GM12878 (cell line): ENCODE results near the gene BNIP2. TPM values are rescaled to one million over a fixed set of nuclear protein-coding genes. Genes with fewer than 3 reads are reported as not detected.

Source experiments
- ATAC-seq: fragments of 200-7000 bp; cut with Tn5 transposase; 3 replicates; pipeline ENCODE4 v1.9.1; 2020; ENCODE audit warnings: mild to moderate bottlenecking, moderate library complexity
- BruUV-seq: library from RNA; stranded (reverse); fragments of 400-500 nt; replicated peaks from 2 replicates; lab custom pipeline; 2021; lab: Mats Ljungman, UMichigan
- CTCF ChIA-PET: fragments of 300-600 bp; sonication (Branson Sonifier 250); formaldehyde crosslinking; extraction: SDS; loops from one replicate; lab custom pipeline; 2021; ENCODE audit warnings: inconsistent platforms; lab: Yijun Ruan, JAX
- POLR2A ChIA-PET: fragments of 350-600 bp; formaldehyde crosslinking; extraction: SDS; loops from one replicate; lab custom pipeline; 2021; ENCODE audit warnings: inconsistent platforms; lab: Charles Lee
- RAD21 ChIA-PET: fragments of 300-600 bp; sonication (Branson Sonifier 250); formaldehyde crosslinking; loops from one replicate; lab custom pipeline; 2023; ENCODE audit warnings: antibody characterized with exemption; ENCODE audit not compliant: unreplicated experiment; lab: Charles Lee
- SMC1A ChIA-PET: fragments of 300-600 bp; sonication (Branson Sonifier 250); formaldehyde crosslinking; loops from one replicate; lab custom pipeline; 2023; ENCODE audit not compliant: unreplicated experiment, uncharacterized antibody; lab: Charles Lee
- DNase-seq: peaks from one replicate; pipeline ENCODE4 v3.0.0-alpha.2; 2011; ENCODE audit warnings: low read depth, low spot score
- FAIRE-seq: peaks from 3 replicates; lab custom pipeline; 2011; peaks lifted over from hg19 to GRCh38; lab: Jason Lieb, UNC
- H2AFZ ChIP-seq: 2 replicates; pipeline ENCODE4 v1.6.0; 2011; ENCODE audit warnings: low read depth, low read length, control low read depth; ENCODE audit not compliant: control insufficient read depth
- H3K27ac ChIP-seq: 2 replicates; pipeline ENCODE4 v1.5.1; 2011; ENCODE audit warnings: control low read depth; ENCODE audit not compliant: control insufficient read depth, insufficient read depth
- H3K27me3 ChIP-seq, 2 experiments: replicated peaks in 1 of 2; 2 replicates each; pipeline versions ENCODE4 v1.6.0 to v1.6.1; 2011; ENCODE audit warnings: low read length in 1 of 2; ENCODE audit not compliant: control insufficient read depth in 2 of 2, insufficient read depth in 2 of 2
- H3K36me3 ChIP-seq, 2 experiments: 2 replicates each; pipeline ENCODE4 v1.5.1; 2011; ENCODE audit warnings: low read length in 1 of 2; ENCODE audit not compliant: control insufficient read depth in 2 of 2, insufficient read depth in 2 of 2
- H3K4me1 ChIP-seq: 2 replicates; pipeline ENCODE4 v1.6.1; 2011; ENCODE audit warnings: mild to moderate bottlenecking, low read length, moderate library complexity, mixed read lengths; ENCODE audit not compliant: control insufficient read depth, insufficient read depth
- H3K4me2 ChIP-seq: 2 replicates; pipeline ENCODE4 v1.6.0; 2011; ENCODE audit warnings: control low read depth; ENCODE audit not compliant: control insufficient read depth, insufficient read depth
- H3K4me3 ChIP-seq: fragments of 200-600 bp; sonication (generic); 2 replicates; pipeline ENCODE4 v1.5.1; 2016
- H3K79me2 ChIP-seq: 2 replicates; pipeline ENCODE4 v1.6.0; 2011; ENCODE audit warnings: low read length; ENCODE audit not compliant: control insufficient read depth, insufficient read depth
- H3K9ac ChIP-seq: 2 replicates; pipeline ENCODE4 v1.8.0; 2011; ENCODE audit warnings: low read length, control low read depth, mixed read lengths; ENCODE audit not compliant: control insufficient read depth, insufficient read depth
- H3K9me3 ChIP-seq: replicated peaks from 3 replicates; pipeline ENCODE4 v1.5.1; 2011; ENCODE audit warnings: mild to moderate bottlenecking, low read length; ENCODE audit not compliant: control insufficient read depth, insufficient read depth
- H4K20me1 ChIP-seq: 2 replicates; pipeline ENCODE4 v1.6.0; 2011; ENCODE audit not compliant: control insufficient read depth, insufficient read depth
- RAD21 ChIP-seq: IDR thresholded peaks from 2 replicates; pipeline ENCODE4 v1.6.1; 2011; ENCODE audit warnings: mild to moderate bottlenecking, low read depth, low read length, moderate library complexity; ENCODE audit not compliant: insufficient read depth
- SMAD5 ChIP-seq: IDR thresholded peaks from 2 replicates; pipeline ENCODE4 v1.6.1; 2016; ENCODE audit warnings: antibody characterized with exemption, low read depth
- WGBS: methylation state at CpG from one replicate; pipeline ENCODE4 v1.1.6; 2016; ENCODE audit warnings: low lambda C conversion rate; ENCODE audit not compliant: insufficient replicate concordance, insufficient coverage; ENCODE audit errors: missing lambda C conversion rate; 5-methylcytosine and 5-hydroxymethylcytosine counted together
- in situ Hi-C: fragments of 300-500 bp; cut with MboI; formaldehyde crosslinking; loops from 9 replicates; pipeline ENCODE4 v1.14.3; 2018; ENCODE audit warnings: mixed read lengths
- intact Hi-C: fragments of 100-400 bp; cut with micrococcal nuclease; formaldehyde crosslinking; loops from one replicate; pipeline ENCODE4 v1.14.2; 2022; ENCODE audit not compliant: unreplicated experiment
- polyA plus RNA-seq, 11 experiments: library from polyadenylated mRNA; depleted of rRNA in 4 of 11; unstranded in 6 of 11; stranded (reverse) in 5 of 11; fragments of >200 nt; fragmentation: Nextera tagmentation in 4 of 11; fragmentation: Illumina TruSeq in 1 of 11; extraction: Ambion mirVana in 4 of 11; extraction: Trizol in 1 of 11; gene quantifications; 1 replicate in 1 of 11; 2 replicates in 10 of 11; pipeline versions ENCODE4 v1.2.1 to v1.2.3, GENCODE V29; 2011 to 2016; ENCODE audit warnings: inconsistent platforms in 2 of 11, missing spikeins in 2 of 11, low read depth in 1 of 11
- total RNA-seq, 4 experiments: library from RNA; depleted of rRNA in 3 of 4; stranded (reverse); fragments of >200 nt in 3 of 4; fragmentation: Illumina TruSeq in 1 of 4; extraction: Trizol in 1 of 4; gene quantifications; 2 replicates each; pipeline versions ENCODE4 v1.2.1 to v1.2.3, GENCODE V29; 2013 to 2021
- TF ChIP-seq, protein P1 (sequence below): fragments of 450-650 bp; IDR thresholded peaks from 2 replicates; pipeline ENCODE4 v1.6.1; 2018; ENCODE audit warnings: borderline replicate concordance, mild to moderate bottlenecking; ENCODE audit not compliant: partially characterized antibody
- TF ChIP-seq, protein P2 (sequence below): fragments of 450-650 bp; IDR thresholded peaks from 2 replicates; pipeline ENCODE4 v1.6.1; 2016; ENCODE audit warnings: mild to moderate bottlenecking

BNIP2 gene
- total and polyA plus RNA-seq, 10 of the 15 experiments (the other 5 are each of a cell fraction or from before 2014, with no cell fraction given), result 29.9 to 122 (median 67.7) TPM

GRCh38 chr15:59616379-59616778, 72.7 kb downstream of the BNIP2 start:
- intact Hi-C loops, result no loop called here
- H2AFZ ChIP-seq, result no peak overlapping the region
- RAD21 ChIA-PET, result interaction anchor here (1.2 to 1.3 kb wide), 2 partner anchors 84 to 88 kb away, joined by 4 to 7 read pairs; no protein-coding TSS in a partner anchor
- in situ Hi-C loops, result no loop called here
- ATAC-seq (no peak), FAIRE-seq (no peak), DNase-seq (no peak)
- no peak overlapping the region for H3K27ac ChIP-seq
- no peaks in the 10 kb centered on the region for H3K36me3 ChIP-seq
- H3K9ac ChIP-seq, result no peak overlapping the region
- 60% methylated on average over 3 of the region's 3 CpGs for WGBS
- peaks cover 5% of the 10 kb centered on the region; the same call in 1 of the 2 replicates for H3K4me1 ChIP-seq
- H3K79me2 ChIP-seq, result no peaks in the 10 kb centered on the region
- no peak overlapping the region for H3K4me2 ChIP-seq
- H3K4me3 ChIP-seq, result no peak overlapping the region
- H3K9me3 ChIP-seq, result peaks cover 3% of the 10 kb centered on the region; the same call in 2 of the 3 replicates
- H4K20me1 ChIP-seq, result no peaks in the 10 kb centered on the region
- POLR2A ChIA-PET, result no interaction called here
- H3K27me3 ChIP-seq, result no peaks in the 10 kb centered on the region
- CTCF ChIA-PET, result interaction anchor here (0.6 to 3.0 kb wide), 2 partner anchors 15 to 83 kb away, joined by 3 to 22 read pairs; no protein-coding TSS in a partner anchor
- BruUV-seq, result no TSS peak
- SMC1A ChIA-PET, result interaction anchor here (1.3 kb wide), 1 partner anchor 84 kb away, joined by 4 read pairs; no protein-coding TSS in a partner anchor
- TF ChIP-seq RAD21 (peak; percentile 33), SMAD5 (no peak)
- TF ChIP-seq, protein P1, sequence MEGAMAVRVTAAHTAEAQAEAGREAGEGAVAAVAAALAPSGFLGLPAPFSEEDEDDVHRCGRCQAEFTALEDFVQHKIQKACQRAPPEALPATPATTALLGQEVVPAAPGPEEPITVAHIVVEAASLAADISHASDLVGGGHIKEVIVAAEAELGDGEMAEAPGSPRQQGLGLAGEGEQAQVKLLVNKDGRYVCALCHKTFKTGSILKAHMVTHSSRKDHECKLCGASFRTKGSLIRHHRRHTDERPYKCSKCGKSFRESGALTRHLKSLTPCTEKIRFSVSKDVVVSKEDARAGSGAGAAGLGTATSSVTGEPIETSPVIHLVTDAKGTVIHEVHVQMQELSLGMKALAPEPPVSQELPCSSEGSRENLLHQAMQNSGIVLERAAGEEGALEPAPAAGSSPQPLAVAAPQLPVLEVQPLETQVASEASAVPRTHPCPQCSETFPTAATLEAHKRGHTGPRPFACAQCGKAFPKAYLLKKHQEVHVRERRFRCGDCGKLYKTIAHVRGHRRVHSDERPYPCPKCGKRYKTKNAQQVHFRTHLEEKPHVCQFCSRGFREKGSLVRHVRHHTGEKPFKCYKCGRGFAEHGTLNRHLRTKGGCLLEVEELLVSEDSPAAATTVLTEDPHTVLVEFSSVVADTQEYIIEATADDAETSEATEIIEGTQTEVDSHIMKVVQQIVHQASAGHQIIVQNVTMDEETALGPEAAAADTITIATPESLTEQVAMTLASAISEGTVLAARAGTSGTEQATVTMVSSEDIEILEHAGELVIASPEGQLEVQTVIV, result no peak
- TF ChIP-seq, protein P2, sequence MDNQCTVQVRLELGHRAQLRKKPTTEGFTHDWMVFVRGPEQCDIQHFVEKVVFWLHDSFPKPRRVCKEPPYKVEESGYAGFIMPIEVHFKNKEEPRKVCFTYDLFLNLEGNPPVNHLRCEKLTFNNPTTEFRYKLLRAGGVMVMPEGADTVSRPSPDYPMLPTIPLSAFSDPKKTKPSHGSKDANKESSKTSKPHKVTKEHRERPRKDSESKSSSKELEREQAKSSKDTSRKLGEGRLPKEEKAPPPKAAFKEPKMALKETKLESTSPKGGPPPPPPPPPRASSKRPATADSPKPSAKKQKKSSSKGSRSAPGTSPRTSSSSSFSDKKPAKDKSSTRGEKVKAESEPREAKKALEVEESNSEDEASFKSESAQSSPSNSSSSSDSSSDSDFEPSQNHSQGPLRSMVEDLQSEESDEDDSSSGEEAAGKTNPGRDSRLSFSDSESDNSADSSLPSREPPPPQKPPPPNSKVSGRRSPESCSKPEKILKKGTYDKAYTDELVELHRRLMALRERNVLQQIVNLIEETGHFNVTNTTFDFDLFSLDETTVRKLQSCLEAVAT, result no peak
